Measurements from ENCODE around the gene ACTL9.

- TF ChIP-seq EZH2 (optimal IDR thresholded peaks at IDR 0.05; ENCODE audit: low read depth, low read length): no peak
- TF ChIP-seq CTCF (IDR thresholded peaks at IDR 0.05; ENCODE audit: low read length): no peak
These were observed 1.3 kb upstream of the ACTL9 start for GRCh38 chr19:8699908-8700307.

Data from MM.1S (cell line).